HUES48 (cell line): ENCODE measurements around the gene NUP210.

Experiments used
- H3K27ac ChIP-seq: one replicate; pipeline ENCODE4 v1.7.0; 2013; ENCODE audit warnings: low read depth, low read length, inconsistent platforms
- H3K27me3 ChIP-seq: 2 replicates; pipeline ENCODE4 v1.6.1; 2013; ENCODE audit warnings: mild to moderate bottlenecking, low read length; ENCODE audit not compliant: control insufficient read depth, insufficient read depth
- H3K36me3 ChIP-seq: 2 replicates; pipeline ENCODE4 v1.6.1; 2013; ENCODE audit warnings: low read length; ENCODE audit not compliant: control insufficient read depth, insufficient read depth
- H3K4me1 ChIP-seq: 2 replicates; pipeline ENCODE4 v1.6.1; 2013; ENCODE audit warnings: mild to moderate bottlenecking, low read length; ENCODE audit not compliant: control insufficient read depth, insufficient read depth
- H3K4me3 ChIP-seq: 2 replicates; pipeline ENCODE4 v1.5.1; 2013; ENCODE audit warnings: mild to moderate bottlenecking, low read depth, low read length
- H3K9ac ChIP-seq: 2 replicates; pipeline ENCODE4 v1.6.1; 2013; ENCODE audit warnings: mild to moderate bottlenecking, low read depth, low read length, moderate library complexity
- H3K9me3 ChIP-seq: 2 replicates; pipeline ENCODE4 v1.6.1; 2013; ENCODE audit warnings: low read length; ENCODE audit not compliant: control insufficient read depth, insufficient read depth

The NUP210 gene

DNA sequence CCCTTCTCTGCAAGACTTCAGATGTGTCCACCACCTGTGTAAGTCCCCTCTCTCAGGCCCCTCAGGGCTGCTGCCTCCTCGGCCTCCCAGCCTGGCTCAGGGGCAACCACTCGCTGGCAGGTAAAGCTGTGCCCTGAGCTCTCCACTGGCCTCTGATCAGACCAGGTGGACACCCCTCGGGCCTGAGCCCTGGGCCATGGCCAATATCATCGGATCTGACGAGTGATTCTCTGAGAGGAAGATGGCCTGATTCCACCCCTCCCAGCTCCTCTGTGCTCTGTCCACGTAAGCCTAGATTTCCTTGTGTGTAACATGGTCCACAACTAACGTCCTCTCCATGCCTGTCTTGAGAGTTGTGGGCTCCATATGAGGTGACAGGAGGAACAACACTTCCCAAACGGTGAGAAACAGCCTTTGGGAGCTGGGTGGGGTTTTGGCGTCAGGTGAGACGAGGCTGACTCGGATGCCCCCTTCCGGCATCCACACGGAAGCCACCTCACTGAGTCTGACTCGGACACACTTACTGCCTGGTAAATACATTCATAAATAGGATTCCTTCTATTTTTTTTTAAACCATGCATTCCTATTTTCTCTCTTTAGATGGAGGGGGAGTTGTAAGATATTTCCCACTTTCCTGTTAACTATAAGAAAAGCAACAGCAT is 86.8 kb downstream of the NUP210 start:
- Histone ChIP-seq H3K4me1 (no peaks in the 10 kb centered on the region), H3K9me3 (no peaks in the 10 kb centered on the region), H3K9ac (no peak overlapping the region), H3K27ac (no peak overlapping the region), H3K4me3 (no peak overlapping the region), H3K27me3 (no peaks in the 10 kb centered on the region), H3K36me3 (peaks cover 75% of the 10 kb centered on the region)

DNA sequence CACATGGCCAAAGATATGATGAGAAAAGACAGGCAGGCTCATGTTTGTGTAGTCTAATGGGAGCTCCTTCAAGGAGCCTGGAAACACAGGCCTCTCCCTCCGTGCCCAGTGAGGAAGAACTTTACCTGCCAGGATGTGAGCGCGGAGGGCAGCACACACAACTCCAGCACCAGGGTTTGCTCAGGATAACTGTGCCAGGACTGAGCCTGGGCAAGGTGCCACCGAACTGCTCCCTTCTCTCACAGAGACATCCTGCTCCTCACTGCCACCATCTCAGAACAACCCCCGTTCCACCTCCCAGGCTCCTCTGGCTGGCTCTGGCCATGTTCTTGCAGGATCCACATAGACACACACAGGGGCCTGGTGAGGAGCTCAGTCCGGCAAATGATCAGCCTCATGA is 87.4 kb downstream of the NUP210 start:
- Histone ChIP-seq H3K4me1 (no peaks in the 10 kb centered on the region), H3K27me3 (no peaks in the 10 kb centered on the region), H3K9me3 (no peaks in the 10 kb centered on the region), H3K9ac (no peak overlapping the region), H3K27ac (no peak overlapping the region), H3K36me3 (peaks cover 77% of the 10 kb centered on the region), H3K4me3 (no peak overlapping the region)

GRCh38 chr3:13332158-13332557 is 88.0 kb downstream of the NUP210 start:
- Histone ChIP-seq H3K4me1 (no peaks in the 10 kb centered on the region), H3K9me3 (no peaks in the 10 kb centered on the region), H3K4me3 (no peak overlapping the region), H3K9ac (no peak overlapping the region), H3K27me3 (no peaks in the 10 kb centered on the region), H3K27ac (no peak overlapping the region), H3K36me3 (peaks cover 77% of the 10 kb centered on the region)

DNA sequence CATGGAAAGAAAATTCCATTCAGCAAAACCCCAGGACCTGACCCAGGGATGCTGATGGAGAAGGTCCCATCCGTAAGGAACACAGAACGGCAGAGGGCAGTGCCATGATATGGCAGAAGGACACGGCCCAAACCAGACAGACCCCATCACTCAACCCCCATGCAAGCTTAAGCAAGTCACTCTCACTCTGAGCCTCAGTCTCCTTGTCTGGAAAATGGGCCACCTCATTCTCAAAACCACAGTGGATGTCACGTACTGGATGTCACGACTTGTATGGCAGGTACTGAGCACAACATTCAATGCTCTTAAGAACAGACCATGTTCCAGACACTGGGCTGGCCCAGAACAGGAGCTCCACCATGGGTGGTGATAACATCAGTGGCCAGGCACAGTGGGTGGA is 90.4 kb downstream of the NUP210 start:
- H3K9ac ChIP-seq: no peak overlapping the region
- H3K27me3 ChIP-seq: no peaks in the 10 kb centered on the region
- no peak overlapping the region for H3K27ac ChIP-seq
- no peaks in the 10 kb centered on the region for H3K9me3 ChIP-seq
- no peaks in the 10 kb centered on the region for H3K4me1 ChIP-seq
- H3K36me3 ChIP-seq: peaks cover 77% of the 10 kb centered on the region
- no peak overlapping the region for H3K4me3 ChIP-seq

DNA sequence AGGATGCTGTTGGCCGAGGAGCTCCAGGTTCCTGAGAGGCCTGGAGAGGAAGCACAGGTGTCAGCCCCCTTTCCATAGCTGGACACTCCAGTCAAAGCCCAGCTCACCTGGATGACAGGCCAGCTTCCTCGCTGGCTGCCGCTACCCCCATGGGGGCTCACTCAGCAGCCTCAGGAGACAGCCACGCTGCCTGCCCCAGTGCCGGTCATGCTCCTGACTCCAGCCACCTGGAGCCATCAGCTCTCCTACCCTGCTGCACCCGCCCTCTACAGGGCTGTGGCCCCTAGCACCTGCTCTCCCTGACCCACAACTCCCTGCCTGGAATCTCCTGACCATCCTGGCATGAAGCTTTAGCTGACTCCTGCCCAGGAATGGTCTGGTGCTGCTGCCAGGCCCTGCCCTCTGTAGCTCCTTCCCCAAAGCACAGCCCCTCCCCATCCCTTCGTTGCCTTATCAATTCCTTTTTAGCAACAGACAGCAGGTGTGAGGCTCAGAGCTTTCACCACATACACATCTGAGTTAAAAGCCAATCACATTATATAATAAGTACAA is 94.2 kb downstream of the NUP210 start:
- Histone ChIP-seq H3K27me3 (no peaks in the 10 kb centered on the region), H3K36me3 (peaks cover 85% of the 10 kb centered on the region), H3K9ac (no peak overlapping the region), H3K9me3 (no peaks in the 10 kb centered on the region), H3K27ac (no peak overlapping the region), H3K4me3 (no peak overlapping the region), H3K4me1 (no peaks in the 10 kb centered on the region)

- Histone ChIP-seq H3K27me3 (no peaks in the 10 kb centered on the region), H3K36me3 (peaks cover 81% of the 10 kb centered on the region), H3K9ac (no peak overlapping the region), H3K4me3 (no peak overlapping the region), H3K27ac (no peak overlapping the region), H3K4me1 (no peaks in the 10 kb centered on the region), H3K9me3 (no peaks in the 10 kb centered on the region)
Observed at GRCh38 chr3:13324835-13325501, 95.2 kb downstream of the NUP210 start.

GRCh38 chr3:13323822-13324221 is 96.3 kb downstream of the NUP210 start:
- H3K27me3 ChIP-seq: no peaks in the 10 kb centered on the region
- H3K27ac ChIP-seq: no peak overlapping the region
- H3K4me1 ChIP-seq: no peaks in the 10 kb centered on the region
- no peak overlapping the region for H3K9ac ChIP-seq
- no peaks in the 10 kb centered on the region for H3K9me3 ChIP-seq
- H3K36me3 ChIP-seq: peaks cover 85% of the 10 kb centered on the region
- no peak overlapping the region for H3K4me3 ChIP-seq

GRCh38 chr3:13322324-13322723 is 97.8 kb downstream of the NUP210 start:
- H3K9me3 ChIP-seq: no peaks in the 10 kb centered on the region
- H3K36me3 ChIP-seq: peaks cover 86% of the 10 kb centered on the region
- no peak overlapping the region for H3K9ac ChIP-seq
- no peaks in the 10 kb centered on the region for H3K27me3 ChIP-seq
- H3K4me1 ChIP-seq: no peaks in the 10 kb centered on the region
- no peak overlapping the region for H3K27ac ChIP-seq
- H3K4me3 ChIP-seq: no peak overlapping the region

DNA sequence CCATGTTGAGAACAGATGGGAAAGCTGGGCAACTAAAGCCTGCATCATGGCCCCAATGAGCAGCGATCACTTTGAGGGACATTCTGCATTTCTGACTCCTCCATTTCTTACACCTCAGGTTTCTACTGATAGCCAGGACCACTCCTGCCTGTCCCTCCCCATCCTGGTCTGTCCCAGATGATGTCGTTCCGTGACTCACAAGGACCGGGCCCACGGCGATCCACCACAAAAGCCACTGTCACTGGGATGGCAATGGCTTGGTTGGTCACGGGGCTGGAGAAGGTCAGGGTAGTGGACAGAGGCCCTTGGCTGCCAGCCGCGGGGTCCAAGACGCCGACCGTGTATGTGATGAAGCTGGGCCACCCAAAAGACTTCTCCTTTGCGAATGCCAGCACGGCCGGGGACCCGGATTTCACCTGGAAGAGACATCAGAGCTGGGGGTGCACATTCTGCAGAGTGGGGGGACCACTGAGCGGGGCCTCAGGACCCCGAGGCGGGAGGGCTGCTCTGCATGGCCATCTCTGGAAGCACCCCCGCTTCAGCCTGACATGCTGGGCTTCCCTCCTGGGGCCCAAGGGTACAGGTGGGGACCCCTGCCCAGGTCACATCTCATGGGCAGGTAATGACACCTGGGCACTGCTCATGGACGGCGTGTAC is 100.4 kb downstream of the NUP210 start:
- no peaks in the 10 kb centered on the region for H3K27me3 ChIP-seq
- no peaks in the 10 kb centered on the region for H3K9me3 ChIP-seq
- no peak overlapping the region for H3K4me3 ChIP-seq
- H3K9ac ChIP-seq: no peak overlapping the region
- H3K27ac ChIP-seq: no peak overlapping the region
- no peaks in the 10 kb centered on the region for H3K4me1 ChIP-seq
- peaks cover 83% of the 10 kb centered on the region for H3K36me3 ChIP-seq

DNA sequence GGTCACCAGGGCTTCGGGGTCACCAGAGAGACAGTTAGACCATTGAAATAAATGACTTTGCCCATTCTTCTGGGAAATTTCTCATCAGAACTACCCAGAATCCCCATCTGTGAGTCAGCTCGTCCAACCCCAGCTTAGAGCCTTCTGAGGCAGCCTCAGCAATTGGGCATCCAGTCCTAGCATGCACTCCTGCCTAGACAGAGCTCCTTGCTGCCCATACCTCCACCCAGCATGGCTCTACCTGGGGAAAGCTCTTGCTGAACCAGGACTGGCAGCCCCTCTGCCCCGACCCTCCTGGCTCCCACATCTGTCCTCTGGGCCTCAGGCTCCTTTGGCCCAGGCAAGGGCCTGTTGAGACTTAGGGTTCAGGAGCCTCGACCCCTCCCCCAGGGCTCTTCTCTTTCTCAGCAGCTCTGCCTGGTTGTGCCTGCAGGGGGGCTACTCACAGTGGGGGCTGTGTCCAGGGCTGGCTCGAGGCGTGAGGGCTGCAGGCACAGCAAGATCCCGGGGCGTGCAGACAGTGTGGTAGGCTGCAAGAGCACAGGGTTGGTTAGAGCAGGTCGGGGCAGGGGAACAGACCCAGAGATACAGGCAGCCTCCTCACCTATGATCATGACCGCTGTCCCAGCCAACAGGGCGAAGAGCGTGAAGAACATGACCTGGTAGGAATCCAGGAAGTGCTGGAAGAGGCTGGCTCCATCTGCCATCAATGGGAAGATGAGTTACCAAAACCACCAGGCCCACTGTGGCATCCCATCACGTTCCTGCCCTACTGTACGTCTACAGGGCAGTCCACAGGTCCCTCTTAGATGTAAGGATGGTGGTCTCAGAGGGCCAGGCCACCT is 101.3 kb downstream of the NUP210 start:
- H3K36me3 ChIP-seq: peaks cover 83% of the 10 kb centered on the region
- no peak overlapping the region for H3K9ac ChIP-seq
- no peaks in the 10 kb centered on the region for H3K27me3 ChIP-seq
- H3K27ac ChIP-seq: no peak overlapping the region
- H3K4me1 ChIP-seq: no peaks in the 10 kb centered on the region
- H3K4me3 ChIP-seq: no peak overlapping the region
- H3K9me3 ChIP-seq: no peaks in the 10 kb centered on the region
